ENCODE measurements around the gene PAH. TPM values are rescaled to one million over a fixed set of nuclear protein-coding genes. Genes with fewer than 3 reads are reported as not detected.

PAH gene
- total and polyA plus RNA-seq, 2 donors from 2014 or later, result 8.7 to 193 TPM

- Histone ChIP-seq H3K27me3 (ENCODE audit: control insufficient read depth, insufficient read depth, low read length) (peaks cover 44% of the 10 kb centered on the region), H3K9me3 (ENCODE audit: control insufficient read depth in 2 of 3, insufficient read depth in 1 of 3, low read length in 3 of 3) (no peaks in the 10 kb centered on the region), H3K9ac (ENCODE audit: low read length in 3 of 3) (no peak overlapping the region), H3K4me1 (ENCODE audit: control insufficient read depth in 2 of 3, insufficient read depth in 2 of 3, low read depth in 1 of 3, low read length in 3 of 3) (peaks cover 0 to 11% (median 0%) of the 10 kb centered on the region in 3 donors), H3K36me3 (ENCODE audit: control insufficient read depth in 2 of 3, insufficient read depth in 3 of 3, low read length in 3 of 3) (no peaks in the 10 kb centered on the region), H3K4me3 (ENCODE audit: low read length in 3 of 3) (no peak overlapping the region), H3K27ac (ENCODE audit: low read depth in 2 of 2, low read length in 2 of 2) (no peak overlapping the region)
- DNase-seq (peak in 4 of 5 donors; percentile 63 to 68 (median 65)), FAIRE-seq (no peak)
- intact Hi-C loops (cut with DNase I), result no loop called here
- peak; percentile 72 for TF ChIP-seq CTCF (IDR thresholded peaks at IDR 0.05; ENCODE audit: borderline replicate concordance, extremely low read depth, insufficient read depth)
These were observed 31.9 kb upstream of the PAH start for GRCh38 chr12:102948941-102949352.

- DNase-seq (no peak), FAIRE-seq (no peak)
- no peak overlapping the region for H3K27ac ChIP-seq (ENCODE audit: low read depth in 2 of 2, low read length in 2 of 2)
- peaks cover 0 to 4% (median 0%) of the 10 kb centered on the region in 3 donors for H3K9me3 ChIP-seq (ENCODE audit: control insufficient read depth in 2 of 3, insufficient read depth in 1 of 3, low read length in 3 of 3)
- TF ChIP-seq CTCF (IDR thresholded peaks at IDR 0.05; ENCODE audit: borderline replicate concordance, extremely low read depth, insufficient read depth), result no peak
- H3K36me3 ChIP-seq (ENCODE audit: control insufficient read depth in 2 of 3, insufficient read depth in 3 of 3, low read length in 3 of 3), result no peaks in the 10 kb centered on the region
- no peak overlapping the region for H3K4me3 ChIP-seq (ENCODE audit: low read length in 3 of 3)
- intact Hi-C loops (cut with DNase I), result no loop called here
- H3K27me3 ChIP-seq (ENCODE audit: control insufficient read depth, insufficient read depth, low read length), result peaks cover 21% of the 10 kb centered on the region
- H3K4me1 ChIP-seq (ENCODE audit: control insufficient read depth in 2 of 3, insufficient read depth in 2 of 3, low read depth in 1 of 3, low read length in 3 of 3), result peaks cover 0 to 11% (median 0%) of the 10 kb centered on the region in 3 donors
- no peak overlapping the region for H3K9ac ChIP-seq (ENCODE audit: low read length in 3 of 3)
These were observed 29.0 kb upstream of the PAH start for GRCh38 chr12:102946042-102946441.

GRCh38 chr12:102939670-102940222 lies 22.7 kb upstream of the PAH start:
- TF ChIP-seq CTCF (IDR thresholded peaks at IDR 0.05; ENCODE audit: borderline replicate concordance, extremely low read depth, insufficient read depth), result peak; percentile 35
- FAIRE-seq (no peak), DNase-seq (no peak)
- intact Hi-C loops (cut with DNase I), result no loop called here
- Histone ChIP-seq H3K9me3 (ENCODE audit: control insufficient read depth in 2 of 3, insufficient read depth in 1 of 3, low read length in 3 of 3) (peaks cover 0 to 6% (median 0%) of the 10 kb centered on the region in 3 donors), H3K27ac (ENCODE audit: low read depth in 2 of 2, low read length in 2 of 2) (no peak overlapping the region), H3K36me3 (ENCODE audit: control insufficient read depth in 2 of 3, insufficient read depth in 3 of 3, low read length in 3 of 3) (no peaks in the 10 kb centered on the region), H3K4me1 (ENCODE audit: control insufficient read depth in 2 of 3, insufficient read depth in 2 of 3, low read depth in 1 of 3, low read length in 3 of 3) (no peaks in the 10 kb centered on the region), H3K4me3 (ENCODE audit: low read length in 3 of 3) (no peak overlapping the region), H3K9ac (ENCODE audit: low read length in 3 of 3) (no peak overlapping the region), H3K27me3 (ENCODE audit: control insufficient read depth, insufficient read depth, low read length) (no peaks in the 10 kb centered on the region)

GRCh38 chr12:102939059-102939458 lies 22.0 kb upstream of the PAH start:
- TF ChIP-seq CTCF (IDR thresholded peaks at IDR 0.05; ENCODE audit: borderline replicate concordance, extremely low read depth, insufficient read depth), result no peak
- H3K4me3 ChIP-seq (ENCODE audit: low read length in 3 of 3), result no peak overlapping the region
- no peaks in the 10 kb centered on the region for H3K27me3 ChIP-seq (ENCODE audit: control insufficient read depth, insufficient read depth, low read length)
- H3K36me3 ChIP-seq (ENCODE audit: control insufficient read depth in 2 of 3, insufficient read depth in 3 of 3, low read length in 3 of 3), result no peaks in the 10 kb centered on the region
- H3K27ac ChIP-seq (ENCODE audit: low read depth in 2 of 2, low read length in 2 of 2), result no peak overlapping the region
- no peak for FAIRE-seq
- H3K4me1 ChIP-seq (ENCODE audit: control insufficient read depth in 2 of 3, insufficient read depth in 2 of 3, low read depth in 1 of 3, low read length in 3 of 3), result no peaks in the 10 kb centered on the region
- peaks cover 0 to 6% (median 0%) of the 10 kb centered on the region in 3 donors for H3K9me3 ChIP-seq (ENCODE audit: control insufficient read depth in 2 of 3, insufficient read depth in 1 of 3, low read length in 3 of 3)
- intact Hi-C loops (cut with DNase I), result no loop called here
- no peak overlapping the region for H3K9ac ChIP-seq (ENCODE audit: low read length in 3 of 3)
- no peak for DNase-seq
